ENCODE results near the gene GPRC5C. TPM values are rescaled to one million over a fixed set of nuclear protein-coding genes. Genes with fewer than 3 reads are reported as not detected.

GPRC5C gene
- total and polyA plus RNA-seq, 2 of the 13 experiments (the other 11 are each of a cell fraction or from before 2014, with no cell fraction given) = 85.6 to 300 TPM

GRCh38 chr17:74431568-74432423 lies at the start of gene GPRC5C (continued):
- TF ChIP-seq ZNF292 (CRISPR knock-in tag; IDR thresholded peaks at IDR 0.05; ENCODE audit: borderline replicate concordance, low read depth) (peak; percentile 84), HNRNPUL1 (IDR thresholded peaks at IDR 0.05; ENCODE audit: low read depth, low read length) (peak; percentile 79; the same call in 1 of the 2 replicates), SNAPC5 (CRISPR knock-in tag; IDR thresholded peaks at IDR 0.05; ENCODE audit: borderline replicate concordance) (peak; percentile 57; the same call in 1 of the 2 replicates), RNF2 (conservative IDR thresholded peaks at IDR 0.05; ENCODE audit: low read depth) (no peak), ERF (CRISPR knock-in tag; IDR thresholded peaks at IDR 0.05) (peak; percentile 95), ZNF460 (CRISPR knock-in tag; IDR thresholded peaks at IDR 0.05; ENCODE audit: borderline replicate concordance) (no peak; the same call in 1 of the 2 replicates), ZFX (CRISPR knock-in tag; IDR thresholded peaks at IDR 0.05; ENCODE audit: low read depth) (peak; percentile 86), ZSCAN31 (CRISPR knock-in tag; IDR thresholded peaks at IDR 0.05; ENCODE audit: low read depth) (peak; percentile 93), BRCA1 (CRISPR knock-in tag; IDR thresholded peaks at IDR 0.05) (no peak), TERF1 (CRISPR knock-in tag; IDR thresholded peaks at IDR 0.05) (peak; percentile 74; the same call in 1 of the 2 replicates), NFYC (CRISPR knock-in tag; IDR thresholded peaks at IDR 0.05) (peak; percentile 44; the same call in 1 of the 2 replicates), ZNF850 (CRISPR knock-in tag; conservative IDR thresholded peaks at IDR 0.05) (no peak), ZNF563 (CRISPR knock-in tag; IDR thresholded peaks at IDR 0.05) (peak; percentile 20; the same call in 1 of the 2 replicates), ZNF724P (CRISPR knock-in tag; IDR thresholded peaks at IDR 0.05; ENCODE audit: borderline replicate concordance) (no peak; the same call in 1 of the 2 replicates), POGZ (CRISPR knock-in tag; IDR thresholded peaks at IDR 0.05) (peak; percentile 81), ZNF276 (CRISPR knock-in tag; IDR thresholded peaks at IDR 0.05; ENCODE audit: low read depth) (no peak; the same call in 1 of the 2 replicates), KDM3A (CRISPR knock-in tag; IDR thresholded peaks at IDR 0.05; ENCODE audit: low read depth) (peak; percentile 79; the same call in 1 of the 2 replicates), ZNF296 (CRISPR knock-in tag; conservative IDR thresholded peaks at IDR 0.05) (no peak; the same call in 1 of the 2 replicates), TMF1 (CRISPR knock-in tag; IDR thresholded peaks at IDR 0.05; ENCODE audit: low read depth) (peak; percentile 82), ZNF3 (CRISPR knock-in tag; IDR thresholded peaks at IDR 0.05) (no peak), ZNF609 (CRISPR knock-in tag; IDR thresholded peaks at IDR 0.05; ENCODE audit: borderline replicate concordance) (peak; percentile 78)

All from HepG2 (cell line).